GOT3 (cell line): ENCODE measurements around the gene SAMD8.
A peak's percentile ranks its signal among the peaks of the same experiment; 100 is the strongest.
"Not testable (repeated sequence)": the region's sequence is repeated elsewhere in the genome, so short reads cannot be mapped to it uniquely, and the experiment has no call there.

Experiments used
- DNase-seq: peaks from one replicate; lab custom pipeline; 2025; ENCODE audit warnings: mixed read lengths; lab: John Stamatoyannopoulos, UW

Gene SAMD8

GRCh38 chr10:75195035-75195763 is 83.7 kb downstream of the SAMD8 start:
- DNase-seq, result no peak

DNA sequence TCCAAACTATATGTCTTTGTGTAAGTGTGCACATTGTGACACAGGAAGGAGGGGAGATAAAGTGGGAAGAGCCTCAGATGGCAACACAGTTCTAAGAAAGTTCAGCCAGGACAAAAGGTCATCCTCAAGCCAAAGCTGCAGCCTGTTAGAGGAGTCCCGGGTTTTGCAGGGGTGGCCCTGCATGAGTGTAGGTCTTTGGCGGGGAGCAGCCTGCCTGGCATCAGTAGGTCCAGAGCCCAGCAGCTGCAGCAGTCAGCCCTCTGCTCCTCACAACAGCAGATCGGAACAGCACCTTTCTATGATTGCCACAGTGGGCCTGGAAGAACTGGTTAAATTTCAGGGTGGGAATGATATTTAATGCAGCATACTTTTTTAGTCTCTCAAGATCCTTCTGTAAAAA is 85.6 kb downstream of the SAMD8 start:
- no peak for DNase-seq

DNA sequence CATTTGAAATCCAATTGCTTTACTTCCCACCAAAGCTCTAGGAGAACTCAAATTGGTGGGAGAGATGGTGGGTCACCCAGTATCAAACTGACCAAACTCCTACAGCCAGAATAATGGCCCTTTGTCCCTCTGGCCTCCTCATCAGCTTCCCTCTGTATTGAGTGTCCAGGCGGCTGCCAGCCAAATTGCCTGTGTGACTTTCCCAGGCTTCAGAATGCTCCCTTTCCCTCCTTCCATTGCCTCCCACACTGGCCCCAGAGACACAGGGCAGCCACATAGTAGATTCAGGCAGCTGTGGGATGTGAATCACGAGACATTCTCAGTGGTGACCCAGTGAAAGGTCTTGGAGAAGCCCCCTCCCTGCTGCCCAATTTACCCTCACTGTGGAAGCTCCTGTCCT is 86.5 kb downstream of the SAMD8 start:
- no peak for DNase-seq

DNA sequence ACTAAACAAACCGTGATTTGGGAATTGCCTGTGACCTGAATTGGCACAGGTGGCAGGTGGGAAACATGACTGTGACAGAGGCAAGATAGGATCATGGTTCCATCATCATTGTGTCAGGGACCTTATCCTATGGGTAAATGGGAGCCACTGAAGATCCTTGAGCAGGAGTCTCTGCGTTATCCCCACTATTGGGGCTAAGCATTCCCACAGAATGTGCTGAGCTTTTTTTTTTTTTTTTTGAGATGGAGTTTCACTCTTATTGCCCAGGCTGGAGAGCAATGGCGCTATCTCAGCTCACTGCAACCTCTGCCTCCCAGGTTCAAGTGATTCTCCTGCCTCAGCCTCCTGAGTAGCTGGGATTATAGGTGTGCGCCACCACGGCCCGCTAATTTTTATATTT is 88.5 kb downstream of the SAMD8 start:
- not testable (repeated sequence) for DNase-seq

DNA sequence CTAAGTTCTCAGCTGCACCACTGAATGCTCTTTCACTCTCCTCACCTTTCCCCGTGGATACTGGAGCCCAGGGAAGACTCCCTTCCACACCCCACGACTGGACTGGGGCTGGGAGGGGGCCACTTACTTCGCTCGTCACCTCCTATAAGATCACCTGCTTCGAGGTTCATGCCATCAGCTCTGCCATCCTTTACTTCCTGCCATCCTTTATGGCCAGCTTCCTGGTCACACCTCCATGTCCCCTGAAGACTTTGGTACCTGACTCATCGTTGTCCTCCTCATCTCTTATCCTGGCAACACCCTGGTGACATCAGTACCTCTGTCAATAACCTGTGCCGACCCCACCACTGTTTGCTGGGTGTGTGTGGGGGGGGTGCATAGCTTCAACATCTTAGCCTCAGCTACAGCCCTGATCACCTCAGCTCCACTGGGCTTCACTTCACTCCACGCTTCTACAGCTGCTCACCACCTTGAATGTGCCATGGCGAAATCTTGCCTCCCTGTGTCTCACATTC is 90.4 kb downstream of the SAMD8 start:
- no peak for DNase-seq

DNA sequence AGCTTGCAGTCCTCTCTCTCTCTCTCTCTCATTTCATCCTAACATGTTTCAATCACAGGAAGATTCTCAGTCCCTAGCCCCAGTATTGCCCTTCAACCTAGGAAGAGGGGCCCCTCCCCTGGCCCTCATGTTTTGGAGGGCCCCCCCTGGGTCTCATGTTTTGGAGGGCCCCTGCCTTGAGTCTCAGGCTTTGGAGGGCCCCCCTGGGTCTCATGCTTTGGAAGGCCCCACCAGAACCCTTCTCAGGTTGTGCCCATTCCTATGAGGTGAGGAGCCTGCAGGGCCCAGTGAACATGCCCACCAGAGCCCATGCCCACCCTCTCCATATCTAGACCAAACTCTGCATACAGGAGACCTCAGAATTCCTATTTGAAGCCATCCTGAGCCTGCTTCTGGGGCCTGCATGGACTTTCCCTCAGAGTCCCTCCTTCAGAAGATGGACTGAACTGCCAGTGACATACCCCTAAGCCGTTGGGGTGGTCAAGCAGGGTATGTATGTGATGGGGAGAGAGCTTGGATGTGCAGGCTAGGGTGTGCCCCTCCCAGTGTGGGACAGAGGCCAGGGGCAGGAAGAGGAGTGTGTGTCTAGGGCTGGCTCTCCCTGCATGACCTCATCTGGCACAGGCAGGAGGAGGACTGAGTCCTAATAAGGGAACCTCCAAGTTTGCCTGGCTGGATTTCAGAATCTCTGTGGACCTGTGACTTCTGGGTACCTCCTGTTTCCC is 91.0 kb downstream of the SAMD8 start:
- DNase-seq, result no peak

DNA sequence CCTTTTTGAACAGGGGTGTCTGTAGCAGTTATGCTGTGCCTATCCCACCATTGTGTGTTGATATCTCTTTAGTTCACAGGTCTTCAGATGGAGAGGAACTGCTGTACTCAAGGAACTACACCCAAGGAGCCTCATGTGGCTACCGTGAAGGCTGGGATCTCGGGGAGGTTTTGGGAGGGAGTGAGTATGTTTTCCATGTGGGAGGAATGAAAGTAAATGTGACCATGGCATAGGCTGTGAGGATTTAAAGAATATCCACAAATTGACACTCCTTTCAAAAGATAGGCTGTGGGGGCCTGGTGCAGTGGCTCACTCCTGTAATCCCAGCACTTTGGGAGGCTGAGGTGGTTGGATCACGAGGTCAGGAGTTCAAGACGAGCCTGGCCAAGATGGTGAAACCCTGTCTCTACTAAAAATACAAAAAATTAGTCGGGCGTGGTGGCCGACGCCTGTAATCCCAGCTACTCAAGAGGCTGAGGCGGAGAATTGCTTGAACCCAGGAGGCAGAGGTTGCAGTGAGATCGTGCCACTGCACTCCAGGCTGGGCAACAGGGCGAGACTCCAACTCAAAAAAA is 91.7 kb downstream of the SAMD8 start:
- not testable (repeated sequence) for DNase-seq

DNA sequence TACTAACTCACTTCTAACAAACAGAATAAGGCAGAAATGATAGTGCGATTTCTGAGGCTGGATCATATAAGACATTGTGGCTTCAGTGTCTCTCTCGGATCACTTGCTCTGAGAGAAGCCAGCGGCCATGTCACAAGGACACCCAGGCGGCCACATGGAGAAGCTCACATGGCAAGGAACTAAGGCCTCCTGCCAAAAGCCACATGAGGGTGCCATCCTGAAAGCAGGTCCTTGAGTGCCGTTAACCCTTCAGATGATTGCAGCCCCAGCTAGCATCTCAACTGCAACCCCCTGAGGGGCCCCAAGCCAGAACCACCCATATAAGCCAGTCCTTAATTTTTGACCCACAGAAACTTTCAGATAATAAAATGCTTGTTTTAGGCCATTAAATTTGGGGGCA is 92.3 kb downstream of the SAMD8 start:
- DNase-seq, result no peak

DNA sequence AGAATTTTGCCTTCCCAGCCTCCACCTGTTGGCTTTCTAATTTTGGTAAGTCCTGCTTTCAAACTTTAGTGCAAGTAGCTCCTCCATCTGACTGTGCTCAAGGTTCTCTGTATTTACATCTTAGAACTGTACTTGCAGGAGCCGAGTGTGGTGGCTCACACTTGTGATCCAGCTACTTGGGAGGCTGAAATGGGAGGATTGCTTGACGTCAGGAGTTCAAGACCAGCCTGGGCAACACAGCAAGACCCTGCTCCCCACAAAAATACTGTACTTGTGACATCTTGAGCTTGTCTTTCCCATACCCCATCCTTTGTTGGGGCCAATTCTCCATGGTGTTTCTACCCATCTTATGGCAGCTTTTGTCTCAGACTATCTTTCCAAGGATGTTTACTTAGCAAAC is 94.5 kb downstream of the SAMD8 start:
- no peak for DNase-seq

GRCh38 chr10:75206638-75207037 is 95.2 kb downstream of the SAMD8 start:
- DNase-seq, result not testable (repeated sequence)

- DNase-seq, result no peak
Measured at GRCh38 chr10:75207079-75207856, 95.8 kb downstream of the SAMD8 start.

DNA sequence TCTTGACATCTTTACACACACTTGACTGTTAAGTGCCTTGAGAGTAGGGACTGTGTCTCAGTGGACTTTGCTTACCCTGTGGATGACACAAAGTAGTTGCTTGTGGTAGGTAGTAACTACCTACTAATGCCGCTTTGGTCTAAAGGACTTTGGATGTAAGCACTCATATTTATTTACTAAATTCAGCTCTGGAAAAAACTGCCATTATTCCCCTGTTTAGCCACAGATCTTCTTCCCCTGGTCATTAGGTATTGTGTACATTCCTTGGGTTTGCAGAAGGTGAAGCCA is 96.3 kb downstream of the SAMD8 start:
- DNase-seq, result no peak

DNA sequence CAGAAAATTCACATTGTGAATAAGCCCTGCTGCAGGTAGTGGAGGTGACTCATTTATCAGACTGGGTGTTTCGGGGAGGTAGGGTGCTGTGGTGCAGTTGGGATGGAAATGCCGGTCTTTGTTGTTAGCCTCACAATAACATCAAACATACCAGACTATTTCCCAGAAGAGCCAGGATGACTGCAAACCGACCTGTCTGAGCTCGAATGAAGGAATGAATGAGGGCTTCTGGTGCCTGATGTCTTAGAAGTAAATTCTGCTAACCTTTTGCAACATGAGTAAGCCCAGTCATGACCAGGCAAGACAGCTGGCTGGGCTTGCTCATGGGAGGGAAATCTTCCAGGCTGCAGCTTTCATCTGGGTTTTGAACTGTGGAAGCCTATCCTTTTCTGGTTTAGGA is 96.7 kb downstream of the SAMD8 start:
- DNase-seq, result no peak

DNA sequence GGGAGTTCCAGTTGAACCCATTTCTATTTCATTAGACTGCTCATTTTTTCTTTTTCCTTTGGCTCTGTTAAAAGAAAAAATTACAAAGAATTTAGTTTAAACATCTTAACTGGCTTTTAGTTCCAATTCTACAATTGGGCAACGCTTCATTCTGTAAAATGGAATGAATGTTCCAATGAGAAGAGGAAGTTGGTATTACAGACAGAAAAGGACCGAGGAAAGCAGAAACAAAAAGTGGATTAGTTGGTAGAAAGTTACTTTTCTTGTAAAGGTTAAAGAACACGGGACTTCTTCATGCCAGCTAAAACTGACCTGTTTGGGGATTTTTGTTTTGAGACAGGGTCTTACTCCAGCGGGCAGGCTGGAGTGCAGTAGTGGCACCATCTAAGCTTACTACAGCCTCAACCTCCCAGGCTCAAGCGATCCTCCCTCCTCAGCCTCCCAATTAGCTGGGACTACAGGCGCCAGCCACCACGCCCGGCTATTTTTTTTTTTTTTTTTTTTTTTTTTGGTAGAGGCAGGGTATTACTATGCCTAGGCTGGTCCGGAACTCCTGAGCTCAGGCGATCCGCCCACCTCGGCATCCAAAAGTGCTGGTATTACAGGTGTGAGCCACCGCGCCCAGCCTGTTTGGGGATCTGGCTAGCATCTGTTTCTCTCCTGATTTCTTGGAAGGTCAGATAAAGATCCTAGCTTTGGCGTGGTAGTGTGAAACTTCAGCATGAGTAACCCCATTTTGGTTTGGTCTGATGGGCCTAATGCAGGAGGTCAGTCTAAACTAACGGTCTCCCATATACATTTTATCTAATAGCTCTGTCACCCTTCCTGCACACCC is 97.8 kb downstream of the SAMD8 start:
- no peak for DNase-seq

GRCh38 chr10:75209921-75210281 is 98.4 kb downstream of the SAMD8 start:
- peak; percentile 35 for DNase-seq

DNA sequence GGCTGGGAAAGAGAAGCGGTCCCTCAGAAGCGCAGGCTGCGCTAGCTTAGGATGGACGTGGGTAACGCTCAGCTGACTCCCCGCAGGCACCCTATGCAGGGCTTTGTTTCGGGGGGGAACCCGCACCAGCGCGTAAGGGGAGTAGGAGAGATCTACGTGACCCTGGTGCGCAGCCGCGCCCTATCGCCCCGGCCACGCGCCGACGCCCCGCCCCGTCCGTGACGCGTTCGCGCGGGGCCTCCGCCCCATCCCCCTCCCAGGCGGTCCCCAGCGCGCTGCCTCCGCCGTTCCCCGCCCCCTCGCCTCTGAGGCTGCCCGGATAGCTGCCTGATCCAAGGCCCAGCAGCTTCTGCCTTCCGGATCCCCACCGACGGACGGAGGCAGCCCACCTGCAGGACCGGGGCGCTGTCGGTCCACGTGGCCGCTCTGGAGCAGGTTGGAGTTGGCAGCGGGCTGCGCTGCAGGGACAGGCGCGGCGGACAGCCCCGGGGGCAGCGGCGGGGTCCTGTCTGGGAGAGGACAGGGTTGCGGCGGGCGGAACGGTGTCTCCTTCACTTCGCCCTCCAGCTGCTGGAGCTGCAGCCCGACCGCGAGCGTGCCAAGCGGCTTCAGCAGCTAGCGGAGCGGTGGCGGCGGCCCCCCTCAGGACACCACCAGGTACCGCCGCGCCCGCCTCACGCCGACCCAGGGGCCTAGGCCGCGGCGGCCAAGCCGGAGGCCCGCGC is 99.0 kb downstream of the SAMD8 start, which contains the start of gene VDAC2:
TSS of gene VDAC2 (plus strand) at position 515 of the 725 bp plus-strand sequence. CDS start 363 bp downstream, outside the sequence.
- DNase-seq, result peak; percentile 87

DNA sequence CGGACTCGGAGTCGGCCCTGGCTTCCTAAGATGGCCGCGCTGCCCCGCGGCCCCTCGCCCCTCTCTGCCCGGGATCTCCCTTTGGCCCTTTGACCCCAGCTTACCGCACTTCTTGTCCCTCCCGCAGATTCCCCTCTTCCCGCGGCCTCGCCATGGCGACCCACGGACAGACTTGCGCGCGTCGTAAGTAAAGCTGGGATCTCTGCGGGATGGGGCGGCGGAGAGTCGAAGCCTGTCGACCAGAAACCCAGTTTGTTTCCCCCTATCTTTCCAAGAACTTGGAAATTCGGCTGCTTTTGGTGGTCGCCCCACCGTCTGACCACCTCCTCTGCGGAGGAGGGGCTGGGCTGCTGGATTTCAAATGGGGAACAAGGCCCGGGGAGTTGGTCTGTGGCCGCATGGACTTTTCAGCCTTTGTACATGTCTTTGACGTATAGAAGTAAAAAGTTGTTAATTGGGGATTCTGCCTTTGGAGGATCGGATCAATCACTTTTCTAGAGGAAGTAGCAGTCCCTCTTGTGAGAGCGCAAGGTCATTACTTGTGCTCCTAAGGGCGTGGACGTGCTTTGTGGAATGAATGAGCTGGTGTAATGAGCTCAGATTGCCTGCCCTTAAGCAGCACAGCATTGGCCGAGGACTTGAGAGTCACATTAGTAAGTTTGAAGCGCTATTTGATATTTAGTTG is 99.7 kb downstream of the SAMD8 start:
- no peak for DNase-seq

DNA sequence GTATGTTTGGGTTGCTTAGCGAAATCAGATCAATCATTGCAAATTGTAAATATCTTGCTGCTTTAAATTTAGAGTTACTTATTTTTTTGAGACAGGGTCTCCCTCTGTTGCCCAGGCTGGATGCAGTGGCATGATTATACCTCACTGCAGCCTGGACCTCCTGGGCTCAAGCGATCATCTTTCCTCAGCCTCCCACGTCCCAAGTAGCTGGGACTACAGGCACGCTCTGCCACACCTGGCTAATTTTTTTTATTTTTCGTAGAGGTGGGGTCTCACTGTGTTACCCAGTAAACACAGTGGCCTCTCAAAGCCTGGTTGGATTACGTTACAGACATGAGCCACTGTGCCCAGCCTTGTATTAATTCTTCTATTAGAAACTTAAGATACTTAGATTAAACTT is 100.9 kb downstream of the SAMD8 start:
- no peak for DNase-seq

DNA sequence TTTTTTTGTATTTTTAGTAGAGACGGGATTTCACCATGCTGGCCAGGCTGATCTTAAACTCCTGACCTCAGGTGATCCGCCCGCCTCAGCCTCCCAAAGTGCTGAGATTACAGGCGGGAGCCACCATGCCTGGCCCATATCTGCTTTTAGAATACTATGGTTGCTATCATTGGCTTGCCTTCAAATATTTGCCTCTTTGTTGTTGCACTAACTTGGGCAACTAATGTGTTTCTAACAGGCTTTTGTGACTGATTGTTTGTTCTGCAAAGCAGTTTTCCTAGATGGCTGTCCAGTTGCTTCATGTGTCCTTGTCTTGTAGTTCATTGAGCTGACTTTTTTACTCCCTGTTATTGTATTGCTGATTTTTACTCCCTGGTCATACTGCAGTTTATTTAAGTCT is 108.8 kb downstream of the SAMD8 start:
- DNase-seq, result no peak

GRCh38 chr10:75221492-75221891 is 110.0 kb downstream of the SAMD8 start:
- DNase-seq, result not testable (repeated sequence)
